HepG2 (cell line): ENCODE results near the gene C3orf52. TPM values are rescaled to one million over a fixed set of nuclear protein-coding genes. Genes with fewer than 3 reads are reported as not detected.

Experiments used
- ATAC-seq: fragments of 200-7000 bp; cut with Tn5 transposase; 3 replicates; pipeline ENCODE4 v1.9.1; 2020; ENCODE audit warnings: mild to moderate bottlenecking, moderate library complexity
- BruUV-seq: library from RNA; stranded (reverse); fragments of 400-500 nt; replicated peaks from 2 replicates; lab custom pipeline; 2021; lab: Mats Ljungman, UMichigan
- CTCF ChIA-PET: fragments of 300-600 bp; formaldehyde crosslinking; extraction: SDS; loops from one replicate; lab custom pipeline; 2021; ENCODE audit warnings: low total read pairs, inconsistent platforms, low intra/inter-chr PET ratio; lab: Yijun Ruan, JAX
- POLR2A ChIA-PET: fragments of 350-600 bp; sonication (Branson Sonifier 250); formaldehyde crosslinking; loops from one replicate; lab custom pipeline; 2020; ENCODE audit warnings: antibody characterized with exemption, inconsistent platforms; lab: Yijun Ruan, JAX
- DNase-seq: peaks from one replicate; pipeline ENCODE4 v3.0.0-alpha.2; 2015; ENCODE audit warnings: low spot score
- FAIRE-seq: peaks from 3 replicates; lab custom pipeline; 2011; peaks lifted over from hg19 to GRCh38; lab: Jason Lieb, UNC
- H2AFZ ChIP-seq: one replicate; pipeline ENCODE4 v1.6.1; 2011; ENCODE audit warnings: low read length, inconsistent platforms
- H3K27ac ChIP-seq: fragments of 300-600 bp; 3 replicates; pipeline ENCODE4 v1.8.0; 2011; ENCODE audit warnings: mixed run types, mild to moderate bottlenecking, mixed read lengths, low read length, inconsistent platforms; ENCODE audit not compliant: insufficient read depth; ENCODE audit errors: extremely low read length
- H3K27me3 ChIP-seq, 2 experiments: fragments of 200-600 bp in 1 of 2; 2 replicates in 1 of 2; 3 replicates in 1 of 2; pipeline versions ENCODE4 v1.6.0 to v1.8.0; 2011; ENCODE audit warnings: low read length in 2 of 2, mild to moderate bottlenecking in 2 of 2, moderate library complexity in 2 of 2, inconsistent platforms in 1 of 2; ENCODE audit not compliant: insufficient read depth in 2 of 2, control insufficient read depth in 1 of 2
- H3K36me3 ChIP-seq, 2 experiments: fragments of 200-600 bp in 1 of 2; replicated peaks in 1 of 2; 2 replicates in 1 of 2; 3 replicates in 1 of 2; pipeline versions ENCODE4 v1.5.1 to v1.8.0; 2011; ENCODE audit warnings: low read length in 2 of 2, inconsistent platforms in 1 of 2; ENCODE audit not compliant: insufficient read depth in 2 of 2, control insufficient read depth in 1 of 2
- H3K4me1 ChIP-seq: 2 replicates; pipeline ENCODE4 v1.5.1; 2012; ENCODE audit warnings: low read length, inconsistent platforms; ENCODE audit not compliant: insufficient read depth
- H3K4me2 ChIP-seq: 2 replicates; pipeline ENCODE4 v1.6.0; 2011; ENCODE audit warnings: low read depth, low read length, inconsistent platforms
- H3K4me3 ChIP-seq, 3 experiments: fragments of 200-600 bp in 1 of 3; sonication (generic), shearing (Covaris generic) in 1 of 3; replicated peaks in 1 of 3; 2 replicates each; pipeline ENCODE4 v1.5.1; 2011 to 2016; ENCODE audit warnings: low read length in 3 of 3, inconsistent platforms in 2 of 3, low read depth in 2 of 3, mild to moderate bottlenecking in 2 of 3, control low read depth in 1 of 3, mixed read lengths in 1 of 3; ENCODE audit not compliant: insufficient read depth in 1 of 3
- H3K79me2 ChIP-seq: one replicate; pipeline ENCODE4 v1.6.1; 2011; ENCODE audit warnings: low read length, inconsistent platforms; ENCODE audit not compliant: insufficient read depth
- H3K9ac ChIP-seq: 2 replicates; pipeline ENCODE4 v1.6.0; 2011; ENCODE audit warnings: mild to moderate bottlenecking, low read depth, low read length, inconsistent platforms; ENCODE audit not compliant: insufficient read depth
- H3K9me3 ChIP-seq: 2 replicates; pipeline ENCODE4 v1.5.1; 2012; ENCODE audit warnings: mild to moderate bottlenecking, low read length
- H4K20me1 ChIP-seq: 2 replicates; pipeline ENCODE4 v1.6.0; 2011; ENCODE audit warnings: inconsistent platforms, mild to moderate bottlenecking, low read length, moderate library complexity; ENCODE audit not compliant: insufficient read depth
- ARNTL ChIP-seq: sonication (generic); formaldehyde crosslinking; IDR thresholded peaks from 2 replicates; pipeline ENCODE4 v1.4.0; 2020; ENCODE audit warnings: mild to moderate bottlenecking, missing genetic modification reagents
- CCAR2 ChIP-seq: fragments of 200-400 bp; formaldehyde crosslinking; optimal IDR thresholded peaks from 2 replicates; pipeline ENCODE3; 2018; ENCODE audit warnings: low read depth, mild to moderate bottlenecking, low read length, moderate library complexity
- CENPX ChIP-seq: sonication (generic); formaldehyde crosslinking; IDR thresholded peaks from 2 replicates; pipeline ENCODE4 v1.9.0; 2021; ENCODE audit warnings: mild to moderate bottlenecking, missing genetic modification reagents, moderate library complexity
- GZF1 ChIP-seq: sonication (generic); formaldehyde crosslinking; IDR thresholded peaks from 2 replicates; pipeline ENCODE4 v1.5.1; 2020; ENCODE audit warnings: mild to moderate bottlenecking, missing genetic modification reagents
- HOXA3 ChIP-seq: sonication (generic); formaldehyde crosslinking; IDR thresholded peaks from 2 replicates; pipeline ENCODE4 v1.5.0; 2020; ENCODE audit warnings: missing genetic modification reagents
- PHF20 ChIP-seq: sonication (generic); formaldehyde crosslinking; IDR thresholded peaks from 2 replicates; pipeline ENCODE4 v1.5.0; 2020; ENCODE audit warnings: mild to moderate bottlenecking, missing genetic modification reagents
- RNF2 ChIP-seq: fragments of 450-650 bp; conservative IDR thresholded peaks from 2 replicates; pipeline ENCODE4 v1.6.1; 2016; ENCODE audit warnings: low read depth
- RXRB ChIP-seq: IDR thresholded peaks from 2 replicates; pipeline ENCODE4 v1.6.1; 2016; ENCODE audit warnings: borderline replicate concordance, missing genetic modification reagents, missing compliant biosample characterization
- ZBTB42 ChIP-seq: sonication (generic); formaldehyde crosslinking; IDR thresholded peaks from 2 replicates; pipeline ENCODE4 v1.5.0; 2020; ENCODE audit warnings: mild to moderate bottlenecking, missing genetic modification reagents
- ZFYVE20 ChIP-seq: sonication (generic); formaldehyde crosslinking; IDR thresholded peaks from 2 replicates; pipeline ENCODE4 v1.8.0; 2023; ENCODE audit warnings: low read depth, mild to moderate bottlenecking, moderate library complexity, missing genetic modification reagents, borderline replicate concordance
- ZNF839 ChIP-seq: sonication (generic); formaldehyde crosslinking; IDR thresholded peaks from 2 replicates; pipeline ENCODE4 v1.4.0; 2020; ENCODE audit warnings: missing genetic modification reagents, mild to moderate bottlenecking, borderline replicate concordance
- ZSCAN29 ChIP-seq: sonication (generic); formaldehyde crosslinking; conservative IDR thresholded peaks from 2 replicates; pipeline ENCODE4 v1.4.0; 2020; ENCODE audit warnings: mild to moderate bottlenecking, missing genetic modification reagents
- WGBS: methylation state at CpG from one replicate; pipeline ENCODE4 v1.1.6; 2017; ENCODE audit warnings: low lambda C conversion rate; 5-methylcytosine and 5-hydroxymethylcytosine counted together
- in situ Hi-C: cut with HindIII; loops from 2 replicates; pipeline ENCODE4 v1.10.0; 2017; ENCODE audit warnings: low pct_unique_long_range_greater_than_20kb; ENCODE audit not compliant: extremely low pct_ligation_motif_present
- intact Hi-C: fragments of 100-400 bp; cut with micrococcal nuclease; formaldehyde crosslinking; loops from one replicate; pipeline ENCODE4 v1.10.0; 2022; ENCODE audit not compliant: unreplicated experiment
- polyA plus RNA-seq, 8 experiments: library from polyadenylated mRNA; depleted of rRNA in 3 of 8; stranded (reverse) in 7 of 8; unstranded in 1 of 8; fragments of >200 nt; fragmentation: Illumina TruSeq in 4 of 8; extraction: Trizol in 4 of 8; gene quantifications; 2 replicates each; pipeline versions ENCODE4 v1.2.1 to v1.2.3, GENCODE V29; 2011 to 2016; ENCODE audit warnings: low read depth in 4 of 8, missing spikeins in 1 of 8, mixed read lengths in 1 of 8; ENCODE audit not compliant: insufficient read depth in 1 of 8
- total RNA-seq, 5 experiments: library from RNA; depleted of rRNA; stranded (reverse); fragments of >200 nt; fragmentation: Illumina TruSeq; extraction: Trizol; gene quantifications; 2 replicates each; pipeline ENCODE4 v1.2.3, GENCODE V29; 2016; ENCODE audit warnings: low read depth in 1 of 5
- TF ChIP-seq, protein P1 (sequence below): IDR thresholded peaks from 2 replicates; pipeline ENCODE4 v1.6.1; 2016; ENCODE audit warnings: mild to moderate bottlenecking
- TF ChIP-seq, protein P2 (sequence below), 2 experiments: fragments of 450-650 bp in 1 of 2; sonication (generic) in 1 of 2; formaldehyde crosslinking; IDR thresholded peaks; 2 replicates each; pipeline versions ENCODE4 v1.5.0 to v1.8.0; 2020 to 2022; ENCODE audit warnings: mild to moderate bottlenecking in 1 of 2, missing genetic modification reagents in 1 of 2
- TF ChIP-seq, protein P3 (sequence below): sonication (generic); formaldehyde crosslinking; IDR thresholded peaks from 2 replicates; pipeline ENCODE4 v1.4.0; 2020; ENCODE audit warnings: missing genetic modification reagents, low read depth, mild to moderate bottlenecking, borderline replicate concordance
- TF ChIP-seq, protein P4 (sequence below): sonication (generic); formaldehyde crosslinking; IDR thresholded peaks from 2 replicates; pipeline ENCODE4 v1.8.1; 2023; ENCODE audit warnings: mild to moderate bottlenecking, missing genetic modification reagents, borderline replicate concordance

The C3orf52 gene
- total and polyA plus RNA-seq, 2 of the 13 experiments (the other 11 are each of a cell fraction or from before 2014, with no cell fraction given), result 0.79 to 1.2 TPM

DNA sequence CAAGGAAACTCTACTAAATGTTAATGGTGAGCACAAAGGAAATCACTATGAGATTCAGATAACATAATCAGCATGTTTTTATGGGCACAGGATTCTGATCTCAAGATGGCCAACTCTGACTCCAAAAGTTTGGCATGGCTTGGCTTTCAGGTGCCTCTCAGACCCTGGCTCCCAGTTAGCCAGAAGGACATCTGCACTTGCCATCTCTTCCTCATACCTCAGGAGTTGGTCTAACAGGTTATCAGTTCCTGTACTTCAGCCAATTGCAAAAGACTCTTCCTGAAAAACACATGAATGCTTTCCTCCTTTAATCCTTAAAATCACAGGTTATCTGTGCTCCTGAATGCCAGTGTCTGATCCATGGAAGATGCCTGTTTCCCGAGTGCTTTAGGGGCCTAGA lies 26.7 kb upstream of the C3orf52 start:
- Histone ChIP-seq H3K9me3 (no peaks in the 10 kb centered on the region), H3K9ac (no peak overlapping the region), H3K27me3 (peaks cover 0 to 4% of the 10 kb centered on the region in 2 experiments; a peak in 3 of 5 replicates), H4K20me1 (no peaks in the 10 kb centered on the region), H3K4me1 (no peaks in the 10 kb centered on the region), H3K4me3 (no peak overlapping the region), H3K79me2 (no peaks in the 10 kb centered on the region), H2AFZ (no peak overlapping the region), H3K36me3 (no peaks in the 10 kb centered on the region), H3K27ac (no peak overlapping the region), H3K4me2 (no peak overlapping the region)
- no TSS peak for BruUV-seq
- in situ Hi-C loops (no loop called here), intact Hi-C loops (no loop called here)
- CTCF ChIA-PET, result no interaction called here
- TF ChIP-seq ZBTB42 (CRISPR knock-in tag) (no peak), CENPX (CRISPR knock-in tag) (no peak), RNF2 (no peak), GZF1 (CRISPR knock-in tag) (no peak), HOXA3 (CRISPR knock-in tag) (no peak), CCAR2 (no peak), RXRB (no peak)
- TF ChIP-seq, protein P1, sequence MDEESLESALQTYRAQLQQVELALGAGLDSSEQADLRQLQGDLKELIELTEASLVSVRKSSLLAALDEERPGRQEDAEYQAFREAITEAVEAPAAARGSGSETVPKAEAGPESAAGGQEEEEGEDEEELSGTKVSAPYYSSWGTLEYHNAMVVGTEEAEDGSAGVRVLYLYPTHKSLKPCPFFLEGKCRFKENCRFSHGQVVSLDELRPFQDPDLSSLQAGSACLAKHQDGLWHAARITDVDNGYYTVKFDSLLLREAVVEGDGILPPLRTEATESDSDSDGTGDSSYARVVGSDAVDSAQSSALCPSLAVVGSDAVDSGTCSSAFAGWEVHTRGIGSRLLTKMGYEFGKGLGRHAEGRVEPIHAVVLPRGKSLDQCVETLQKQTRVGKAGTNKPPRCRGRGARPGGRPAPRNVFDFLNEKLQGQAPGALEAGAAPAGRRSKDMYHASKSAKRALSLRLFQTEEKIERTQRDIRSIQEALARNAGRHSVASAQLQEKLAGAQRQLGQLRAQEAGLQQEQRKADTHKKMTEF (CRISPR knock-in tag), result no peak
- WGBS, result 0% methylated on average over 1 of the region's 1 CpG
- ATAC-seq, result no peak
- DNase-seq, result no peak
- POLR2A ChIA-PET, result no interaction called here
- no peak for FAIRE-seq

DNA sequence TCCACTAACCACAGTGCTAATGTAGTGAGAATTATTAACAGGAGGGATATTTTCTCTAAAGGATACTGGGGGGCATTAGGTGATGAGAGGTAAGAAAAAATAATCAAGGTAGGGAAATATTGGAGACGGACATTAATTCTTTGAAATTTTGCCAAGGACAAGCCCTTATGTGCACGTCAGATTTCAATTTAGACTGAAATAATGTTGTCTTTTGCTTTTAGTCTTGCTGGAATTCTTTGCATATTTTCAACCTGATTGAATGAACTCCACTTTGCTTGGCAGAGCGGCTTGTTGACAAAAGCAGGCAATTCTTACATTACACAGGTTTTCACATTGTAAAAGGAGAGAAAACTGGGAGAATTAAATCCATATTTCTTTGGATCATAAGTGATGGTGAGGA lies 25.0 kb upstream of the C3orf52 start:
- FAIRE-seq (no peak), DNase-seq (no peak), ATAC-seq (no peak)
- H3K27me3 ChIP-seq, result peaks cover 0 to 4% of the 10 kb centered on the region in 2 experiments; a peak in 3 of 5 replicates
- no TSS peak for BruUV-seq
- H3K9ac ChIP-seq, result no peak overlapping the region
- no peak overlapping the region for H3K27ac ChIP-seq
- no peaks in the 10 kb centered on the region for H3K9me3 ChIP-seq
- ChIA-PET POLR2A (no interaction called here), CTCF (no interaction called here)
- in situ Hi-C loops, result no loop called here
- H4K20me1 ChIP-seq, result no peaks in the 10 kb centered on the region
- H3K79me2 ChIP-seq, result no peaks in the 10 kb centered on the region
- intact Hi-C loops, result no loop called here
- H3K36me3 ChIP-seq, result no peaks in the 10 kb centered on the region
- H3K4me1 ChIP-seq, result no peaks in the 10 kb centered on the region
- no peak overlapping the region for H3K4me3 ChIP-seq
- H3K4me2 ChIP-seq, result no peak overlapping the region
- 2% methylated on average over 3 of the region's 3 CpGs for WGBS
- no peak overlapping the region for H2AFZ ChIP-seq
- TF ChIP-seq PHF20 (CRISPR knock-in tag), result no peak
- no peak for TF ChIP-seq ZFYVE20 (CRISPR knock-in tag)
- TF ChIP-seq ZSCAN29 (CRISPR knock-in tag), result no peak
- TF ChIP-seq, protein P2, sequence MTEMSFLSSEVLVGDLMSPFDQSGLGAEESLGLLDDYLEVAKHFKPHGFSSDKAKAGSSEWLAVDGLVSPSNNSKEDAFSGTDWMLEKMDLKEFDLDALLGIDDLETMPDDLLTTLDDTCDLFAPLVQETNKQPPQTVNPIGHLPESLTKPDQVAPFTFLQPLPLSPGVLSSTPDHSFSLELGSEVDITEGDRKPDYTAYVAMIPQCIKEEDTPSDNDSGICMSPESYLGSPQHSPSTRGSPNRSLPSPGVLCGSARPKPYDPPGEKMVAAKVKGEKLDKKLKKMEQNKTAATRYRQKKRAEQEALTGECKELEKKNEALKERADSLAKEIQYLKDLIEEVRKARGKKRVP (CRISPR knock-in tag; IDR thresholded peaks at IDR 0.05), result no peak
- no peak for TF ChIP-seq ZNF839 (CRISPR knock-in tag)
- TF ChIP-seq ARNTL (CRISPR knock-in tag), result no peak
- TF ChIP-seq, protein P3, sequence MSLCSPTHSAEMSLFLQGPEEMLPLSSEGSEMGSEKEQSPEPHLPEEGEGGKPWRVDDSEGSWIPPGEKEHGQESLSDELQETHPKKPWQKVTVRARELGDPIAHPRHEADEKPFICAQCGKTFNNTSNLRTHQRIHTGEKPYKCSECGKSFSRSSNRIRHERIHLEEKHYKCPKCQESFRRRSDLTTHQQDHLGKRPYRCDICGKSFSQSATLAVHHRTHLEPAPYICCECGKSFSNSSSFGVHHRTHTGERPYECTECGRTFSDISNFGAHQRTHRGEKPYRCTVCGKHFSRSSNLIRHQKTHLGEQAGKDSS (CRISPR knock-in tag), result no peak
- TF ChIP-seq, protein P4, sequence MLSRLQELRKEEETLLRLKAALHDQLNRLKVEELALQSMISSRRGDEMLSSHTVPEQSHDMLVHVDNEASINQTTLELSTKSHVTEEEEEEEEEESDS (CRISPR knock-in tag), result no peak
